IPS-15b (cell line): Measurements from ENCODE around the gene MTX3.
A peak's percentile ranks its signal among the peaks of the same experiment; 100 is the strongest.

Experiments
- H3K27me3 ChIP-seq: one replicate; pipeline ENCODE4 v1.6.1; 2013; ENCODE audit warnings: low read length; ENCODE audit not compliant: control insufficient read depth, insufficient read depth
- H3K36me3 ChIP-seq: one replicate; pipeline ENCODE4 v1.6.1; 2013; ENCODE audit warnings: low read length; ENCODE audit not compliant: control insufficient read depth, insufficient read depth
- H3K4me1 ChIP-seq: one replicate; pipeline ENCODE4 v1.6.1; 2013; ENCODE audit warnings: mild to moderate bottlenecking, low read length; ENCODE audit not compliant: control insufficient read depth, insufficient read depth
- H3K4me3 ChIP-seq: one replicate; pipeline ENCODE4 v1.5.1; 2013; ENCODE audit warnings: low read depth, low read length
- H3K9ac ChIP-seq: one replicate; pipeline ENCODE4 v1.6.1; 2013; ENCODE audit warnings: low read depth, mild to moderate bottlenecking, low read length
- H3K9me3 ChIP-seq: one replicate; pipeline ENCODE4 v1.6.1; 2013; ENCODE audit warnings: mild to moderate bottlenecking, low read length; ENCODE audit not compliant: control insufficient read depth, insufficient read depth

The MTX3 gene

GRCh38 chr5:79990598-79991507, at the start of gene MTX3:
TSS of gene MTX3 (minus strand) at chr5:79991262. CDS start at chr5:79991238, 24 bp downstream.
- H3K36me3 ChIP-seq: no peaks in the 10 kb centered on the region
- peak within 1 kb of the TSS; percentile 91 for H3K4me3 ChIP-seq
- peak within 1 kb of the TSS; percentile 94 for H3K9ac ChIP-seq
- H3K9me3 ChIP-seq: no peaks in the 10 kb centered on the region
- no peaks in the 10 kb centered on the region for H3K27me3 ChIP-seq
- peaks cover 5% of the 10 kb centered on the region for H3K4me1 ChIP-seq

- peaks cover 16% of the 10 kb centered on the region for H3K27me3 ChIP-seq
- H3K9me3 ChIP-seq: no peaks in the 10 kb centered on the region
These were observed 48.6 kb upstream of the MTX3 start for GRCh38 chr5:80039650-80040049.

GRCh38 chr5:80037366-80037765, 46.3 kb upstream of the MTX3 start:
- peaks cover 39% of the 10 kb centered on the region for H3K27me3 ChIP-seq
- no peak overlapping the region for H3K4me3 ChIP-seq
- no peak overlapping the region for H3K9ac ChIP-seq
- H3K36me3 ChIP-seq: no peaks in the 10 kb centered on the region
- H3K4me1 ChIP-seq: no peaks in the 10 kb centered on the region
- no peaks in the 10 kb centered on the region for H3K9me3 ChIP-seq

More at GRCh38 chr5:80039650-80040049, 48.6 kb upstream of the MTX3 start:
- H3K4me3 ChIP-seq: no peak overlapping the region
- H3K36me3 ChIP-seq: no peaks in the 10 kb centered on the region
- no peaks in the 10 kb centered on the region for H3K4me1 ChIP-seq
- H3K9ac ChIP-seq: no peak overlapping the region

- Histone ChIP-seq H3K9me3 (no peaks in the 10 kb centered on the region), H3K9ac (no peak overlapping the region), H3K27me3 (peaks cover 40% of the 10 kb centered on the region), H3K36me3 (no peaks in the 10 kb centered on the region), H3K4me3 (no peak overlapping the region), H3K4me1 (no peaks in the 10 kb centered on the region)
These were observed 45.6 kb upstream of the MTX3 start for GRCh38 chr5:80036615-80037014.

- Histone ChIP-seq H3K4me3 (peak overlapping the region; percentile 67), H3K4me1 (no peaks in the 10 kb centered on the region), H3K9me3 (no peaks in the 10 kb centered on the region), H3K27me3 (peaks cover 40% of the 10 kb centered on the region), H3K36me3 (no peaks in the 10 kb centered on the region), H3K9ac (no peak overlapping the region)
These were observed 44.8 kb upstream of the MTX3 start for GRCh38 chr5:80035839-80036238.

GRCh38 chr5:80034962-80035821, 44.1 kb upstream of the MTX3 start, which contains the start of gene THBS4:
TSS of gene THBS4 (plus strand) at chr5:80035348. CDS start at chr5:80035538, 190 bp downstream.
- H3K27me3 ChIP-seq: peaks cover 40% of the 10 kb centered on the region

GRCh38 chr5:80034559-80034958, 43.5 kb upstream of the MTX3 start:
- H3K9me3 ChIP-seq: no peaks in the 10 kb centered on the region
- no peaks in the 10 kb centered on the region for H3K4me1 ChIP-seq
- peak overlapping the region; percentile 62 for H3K9ac ChIP-seq
- H3K4me3 ChIP-seq: peak overlapping the region; percentile 78
- H3K27me3 ChIP-seq: peaks cover 40% of the 10 kb centered on the region
- no peaks in the 10 kb centered on the region for H3K36me3 ChIP-seq

More at GRCh38 chr5:80034962-80035821, 44.1 kb upstream of the MTX3 start, which contains the start of gene THBS4:
- Histone ChIP-seq H3K4me3 (peak within 1 kb of the TSS; percentile 78), H3K9me3 (no peaks in the 10 kb centered on the region), H3K36me3 (no peaks in the 10 kb centered on the region), H3K9ac (peak within 1 kb of the TSS; percentile 62), H3K4me1 (no peaks in the 10 kb centered on the region)

GRCh38 chr5:80033513-80033912, 42.5 kb upstream of the MTX3 start:
- Histone ChIP-seq H3K36me3 (no peaks in the 10 kb centered on the region), H3K4me3 (no peak overlapping the region), H3K9me3 (no peaks in the 10 kb centered on the region), H3K4me1 (no peaks in the 10 kb centered on the region), H3K9ac (no peak overlapping the region), H3K27me3 (peaks cover 40% of the 10 kb centered on the region)

GRCh38 chr5:80031109-80031508, 40.0 kb upstream of the MTX3 start:
- Histone ChIP-seq H3K27me3 (peaks cover 33% of the 10 kb centered on the region), H3K4me3 (no peak overlapping the region), H3K36me3 (no peaks in the 10 kb centered on the region), H3K9me3 (no peaks in the 10 kb centered on the region), H3K4me1 (no peaks in the 10 kb centered on the region), H3K9ac (no peak overlapping the region)

GRCh38 chr5:80026841-80027240, 35.8 kb upstream of the MTX3 start:
- H3K27me3 ChIP-seq: no peaks in the 10 kb centered on the region
- H3K9me3 ChIP-seq: no peaks in the 10 kb centered on the region
- H3K4me1 ChIP-seq: no peaks in the 10 kb centered on the region
- H3K4me3 ChIP-seq: no peak overlapping the region
- H3K9ac ChIP-seq: no peak overlapping the region
- no peaks in the 10 kb centered on the region for H3K36me3 ChIP-seq

- Histone ChIP-seq H3K4me1 (no peaks in the 10 kb centered on the region), H3K9ac (no peak overlapping the region), H3K36me3 (no peaks in the 10 kb centered on the region), H3K9me3 (no peaks in the 10 kb centered on the region), H3K27me3 (no peaks in the 10 kb centered on the region), H3K4me3 (no peak overlapping the region)
These were observed 34.0 kb upstream of the MTX3 start for GRCh38 chr5:80025069-80025468.
